GM18519 (cell line): ENCODE measurements around the gene IHH.

Source experiments
- ATAC-seq: cut with Tn5 transposase; IDR thresholded peaks from one replicate; pipeline ENCODE4 v1.9.1; 2021; ENCODE audit warnings: mild to moderate bottlenecking, moderate library complexity; ENCODE audit not compliant: unreplicated experiment, low FRiP score

Gene IHH

DNA sequence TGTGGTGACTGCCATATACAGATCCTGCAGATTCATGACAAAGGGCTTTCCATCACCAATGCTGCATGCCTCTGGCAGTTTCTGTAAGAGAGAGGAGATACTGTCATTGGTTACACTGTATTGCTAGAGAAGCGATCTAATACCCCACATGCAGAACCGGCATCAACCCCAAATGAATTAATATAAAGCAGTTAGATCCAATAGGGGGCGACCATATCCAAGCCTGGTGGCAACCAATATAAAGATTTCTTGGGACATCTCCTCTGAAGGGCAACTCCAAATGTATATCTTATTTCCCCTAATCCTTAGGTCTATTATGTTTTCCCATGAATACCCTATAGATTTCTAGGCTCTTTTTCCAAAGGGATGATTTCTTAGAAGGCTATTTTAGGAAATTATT is 17.4 kb upstream of the IHH start:
- ATAC-seq: no peak

DNA sequence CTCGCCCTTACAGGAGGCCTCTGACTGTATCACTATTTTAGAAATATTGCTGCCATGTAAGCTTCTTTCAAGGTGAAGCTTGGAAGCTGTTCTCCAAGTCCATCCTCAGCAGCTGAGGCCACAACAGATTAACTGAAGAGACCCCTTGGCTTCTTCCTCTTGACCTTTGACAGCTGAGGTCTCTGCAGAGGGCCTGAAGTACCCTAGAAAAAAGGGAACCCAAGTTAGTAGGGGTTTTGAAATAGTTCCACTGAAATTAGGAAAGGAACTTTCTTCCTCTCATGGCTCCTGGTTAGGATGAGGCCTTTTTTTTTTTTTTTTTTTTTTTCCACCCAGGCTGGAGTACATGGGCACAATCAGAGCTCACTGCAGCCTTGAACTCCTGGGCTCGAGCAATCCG is 15.5 kb upstream of the IHH start:
- no peak for ATAC-seq

DNA sequence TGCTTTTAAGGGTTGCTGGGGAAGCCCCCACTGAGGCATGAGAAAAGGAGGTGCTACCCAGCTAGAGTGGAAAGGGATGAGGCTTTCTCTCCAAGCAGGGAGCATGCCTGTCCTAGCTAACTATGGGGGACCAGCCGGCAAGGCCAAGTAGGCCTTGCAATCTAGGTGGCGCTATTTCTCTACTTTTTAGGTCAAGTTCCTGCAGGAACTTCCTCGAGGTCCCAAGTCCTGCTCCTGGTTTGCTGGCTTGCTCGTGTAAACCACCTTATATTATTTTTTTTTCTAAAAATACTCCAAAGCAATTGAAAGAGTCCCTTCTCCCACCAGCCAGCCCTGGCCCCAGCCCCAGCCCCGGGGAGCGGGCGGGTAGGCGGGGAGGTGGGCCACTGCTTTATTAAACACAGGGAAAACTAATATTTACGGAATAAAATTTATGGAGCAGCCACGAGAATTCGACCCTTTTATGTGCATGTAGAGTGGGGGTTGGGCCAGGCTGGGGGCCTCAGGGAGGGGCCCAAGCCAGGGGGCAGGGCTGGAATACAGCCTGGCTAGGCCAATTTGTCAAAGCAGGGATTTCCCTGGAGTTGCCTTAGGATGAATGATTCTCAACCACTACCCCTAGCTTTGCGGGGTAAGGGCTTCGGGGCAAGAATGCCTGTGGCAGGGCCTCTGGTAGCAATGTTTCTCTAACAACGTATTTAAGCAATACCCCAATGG is 12.8 kb upstream of the IHH start:
- ATAC-seq: no peak

DNA sequence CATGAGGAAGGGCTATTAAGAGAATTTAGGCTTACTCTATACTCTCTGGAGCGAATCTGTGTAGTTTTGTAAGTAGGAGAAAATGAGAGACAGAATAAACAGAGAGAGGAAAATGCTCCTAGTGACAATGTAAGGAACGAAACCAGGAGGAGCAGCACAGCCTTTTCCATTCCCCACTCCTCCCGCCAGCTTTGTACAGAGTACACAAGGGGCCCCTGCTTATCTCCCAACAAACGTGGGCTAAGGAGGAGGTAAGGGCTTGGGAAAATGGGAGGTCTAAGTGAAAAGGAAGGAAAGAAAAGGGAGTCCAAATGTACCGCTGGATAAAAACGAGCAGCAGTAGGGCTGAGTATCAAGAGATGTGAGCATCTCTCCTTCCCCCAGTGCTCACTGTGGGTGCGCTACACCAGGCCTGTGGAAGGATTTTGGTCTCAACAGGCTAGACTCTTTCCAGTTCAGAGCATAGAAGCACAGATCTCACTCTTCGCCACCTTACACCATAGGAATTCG is 12.1 kb upstream of the IHH start:
- no peak for ATAC-seq

DNA sequence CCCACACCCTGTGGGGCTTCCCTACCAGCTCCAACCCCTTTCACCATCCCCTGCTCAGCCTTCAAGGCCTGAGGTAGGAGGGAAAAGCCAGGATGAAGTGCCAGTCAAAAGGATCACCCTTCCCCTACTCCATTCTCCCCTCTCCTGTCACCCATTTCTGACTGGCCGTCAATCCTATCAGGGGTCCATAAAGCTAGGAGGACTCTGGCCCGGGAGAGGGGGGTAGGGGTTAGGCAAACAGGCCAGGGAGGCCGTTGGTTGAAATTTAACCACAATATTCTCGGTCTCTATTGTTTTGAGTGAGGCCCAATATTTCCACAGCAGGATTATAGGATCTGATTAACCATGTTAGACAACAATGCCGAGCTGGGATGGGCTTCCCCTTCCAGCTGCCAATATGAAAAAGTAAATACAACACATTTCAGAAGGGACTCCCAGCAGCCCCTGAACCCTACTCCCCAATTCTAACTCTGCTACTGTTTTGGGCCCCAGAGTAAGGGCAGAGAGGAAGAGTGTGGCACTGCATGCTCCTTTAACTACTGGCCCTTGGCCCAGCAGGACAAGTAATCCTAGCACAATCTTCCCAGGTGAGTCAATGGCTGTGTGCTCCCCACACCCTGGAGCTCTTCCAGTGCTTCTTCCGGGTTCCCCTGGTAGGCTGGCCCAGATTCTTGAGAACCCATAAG is 10.6 kb upstream of the IHH start:
- ATAC-seq: no peak

DNA sequence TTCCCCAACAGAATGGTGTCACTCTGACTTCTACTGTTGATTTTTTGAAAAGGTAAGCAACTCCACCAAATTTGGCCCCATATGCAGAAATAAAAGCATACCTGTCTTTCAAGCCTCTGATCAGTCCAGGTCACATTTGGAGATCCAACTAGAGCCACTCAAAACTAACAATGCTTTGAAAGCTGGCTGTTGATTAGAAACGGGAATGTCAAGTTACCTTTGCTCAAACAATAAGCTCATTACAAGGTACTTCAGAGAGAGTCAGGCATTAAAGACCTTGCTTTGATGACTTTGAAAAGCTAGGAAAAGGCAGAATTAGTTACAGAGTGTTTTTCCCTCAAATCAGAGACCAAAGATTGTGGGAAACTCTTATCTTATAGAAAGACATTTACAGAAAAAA is 4.8 kb upstream of the IHH start:
- ATAC-seq: no peak

DNA sequence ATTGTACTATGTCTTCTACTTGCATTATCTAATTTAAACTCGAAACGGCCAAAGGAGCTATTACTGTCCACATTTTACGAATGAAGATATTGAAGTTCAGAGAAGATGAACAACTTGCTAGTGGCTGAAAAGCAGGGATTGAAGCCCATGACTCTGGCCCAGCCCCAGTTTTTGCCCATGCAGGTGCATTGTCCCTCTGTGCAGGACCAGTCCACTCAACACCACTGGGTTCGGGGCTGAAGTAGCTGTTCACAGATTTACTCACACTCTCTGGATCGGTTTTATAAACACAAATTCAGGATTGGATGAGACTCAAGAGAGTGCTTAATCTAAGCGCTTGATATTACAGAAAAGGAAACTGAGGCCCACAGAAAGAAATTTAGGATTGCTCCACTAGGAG is 1.4 kb upstream of the IHH start:
- ATAC-seq: no peak

DNA sequence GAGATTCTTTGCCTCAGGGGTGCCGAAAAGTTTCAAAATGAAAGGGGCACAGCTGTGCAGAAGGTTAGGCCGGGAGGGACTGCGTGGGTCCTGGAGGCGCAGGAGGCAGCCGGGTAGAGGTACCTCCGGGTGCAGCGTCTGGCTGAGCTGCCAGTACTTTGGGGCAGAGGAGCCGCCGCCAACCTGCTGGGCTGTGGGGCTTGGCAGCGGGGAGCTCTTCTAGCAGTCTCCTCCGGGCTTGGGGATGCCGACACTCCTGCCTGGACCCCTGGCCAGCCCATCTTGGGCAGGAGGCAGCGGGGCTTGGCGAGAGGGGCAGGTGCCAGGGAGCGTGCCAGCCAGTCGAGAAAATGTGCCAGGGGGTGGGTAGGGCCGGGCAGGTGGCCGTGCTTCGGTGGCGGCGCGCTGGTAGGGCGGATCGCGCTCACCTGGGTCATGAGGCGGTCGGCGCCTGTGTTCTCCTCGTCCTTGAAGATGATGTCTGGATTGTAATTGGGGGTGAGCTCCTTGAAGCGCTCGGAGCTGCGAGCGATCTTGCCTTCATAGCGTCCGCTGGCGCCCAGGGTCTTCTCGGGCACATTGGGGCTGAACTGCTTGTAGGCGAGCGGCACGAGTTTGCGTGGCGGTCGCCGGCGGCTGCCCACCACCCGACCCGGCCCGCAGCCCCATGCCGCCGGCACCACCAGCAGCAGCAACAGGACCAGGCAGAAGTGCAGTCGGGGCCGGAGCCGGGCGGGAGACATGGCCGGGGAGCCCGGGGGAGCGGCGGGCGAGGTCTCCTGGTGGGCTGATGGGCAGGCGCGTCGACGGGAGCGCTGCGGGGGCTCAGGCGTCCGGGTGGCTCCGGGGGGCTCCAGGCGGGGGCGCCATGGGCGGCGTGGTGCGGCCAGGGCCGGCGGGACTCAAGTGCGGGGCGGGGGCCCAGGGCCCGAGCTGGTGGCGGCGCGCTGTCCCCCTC is 717 bp downstream of the IHH start:
- no peak for ATAC-seq

DNA sequence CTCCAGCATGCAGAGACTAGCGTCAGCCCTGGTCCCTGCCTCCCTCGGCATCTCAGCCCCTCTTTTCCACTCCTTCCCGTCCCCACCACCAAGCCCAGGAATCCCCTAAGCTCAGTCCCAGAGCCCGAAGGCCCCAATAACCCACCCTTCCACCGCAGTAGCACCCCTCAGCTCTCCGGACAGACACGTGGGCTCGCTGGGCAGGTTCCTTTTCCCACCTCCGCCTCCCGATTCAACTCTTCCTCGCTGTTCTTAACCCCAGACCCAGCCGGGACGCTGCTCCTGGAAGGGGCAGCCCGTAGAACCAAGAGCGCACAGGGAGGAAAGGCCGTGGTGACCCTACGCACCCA is 1.4 kb downstream of the IHH start:
- ATAC-seq: no peak

DNA sequence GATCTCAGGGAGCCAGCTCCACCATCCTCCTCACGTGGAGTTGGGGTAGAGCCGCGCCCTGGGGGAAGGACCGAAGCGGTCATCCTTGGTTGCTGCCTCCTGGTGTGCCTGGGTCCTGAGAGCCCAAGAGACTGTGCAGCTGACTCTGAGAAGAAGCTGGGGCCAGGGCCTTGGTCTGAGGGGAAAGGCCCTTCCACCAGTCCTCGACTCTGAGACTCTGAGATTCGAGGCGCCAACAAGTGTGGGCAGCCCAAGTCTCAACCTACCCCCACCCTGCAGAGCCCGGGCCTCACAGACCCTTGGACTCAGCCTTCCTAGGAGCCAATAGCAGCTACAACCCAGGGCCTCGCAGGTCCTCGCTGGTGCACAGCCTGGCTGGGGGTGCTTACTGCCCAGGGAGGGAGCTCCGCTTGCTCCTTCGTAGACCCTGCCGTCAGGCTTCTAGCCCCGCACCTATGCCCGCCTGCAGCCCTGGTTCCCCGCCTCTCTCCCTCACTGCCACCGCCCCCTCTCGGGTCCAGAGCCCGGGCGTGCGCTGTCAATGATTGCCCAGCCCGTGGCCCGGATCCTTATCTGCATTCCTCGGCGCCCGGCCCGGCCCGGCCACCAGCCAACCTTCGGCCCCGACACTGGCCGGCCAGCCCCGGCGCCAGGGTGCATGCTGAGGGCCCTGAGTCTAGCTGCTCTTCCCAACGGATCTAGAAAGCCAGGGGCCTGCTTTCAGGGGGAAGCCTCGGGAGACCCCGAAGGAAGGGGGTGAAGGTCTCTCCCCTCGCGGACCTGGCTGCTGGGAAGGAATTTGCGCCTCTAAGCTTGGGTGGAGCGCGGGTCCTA is 2.0 kb downstream of the IHH start:
- ATAC-seq: no peak

DNA sequence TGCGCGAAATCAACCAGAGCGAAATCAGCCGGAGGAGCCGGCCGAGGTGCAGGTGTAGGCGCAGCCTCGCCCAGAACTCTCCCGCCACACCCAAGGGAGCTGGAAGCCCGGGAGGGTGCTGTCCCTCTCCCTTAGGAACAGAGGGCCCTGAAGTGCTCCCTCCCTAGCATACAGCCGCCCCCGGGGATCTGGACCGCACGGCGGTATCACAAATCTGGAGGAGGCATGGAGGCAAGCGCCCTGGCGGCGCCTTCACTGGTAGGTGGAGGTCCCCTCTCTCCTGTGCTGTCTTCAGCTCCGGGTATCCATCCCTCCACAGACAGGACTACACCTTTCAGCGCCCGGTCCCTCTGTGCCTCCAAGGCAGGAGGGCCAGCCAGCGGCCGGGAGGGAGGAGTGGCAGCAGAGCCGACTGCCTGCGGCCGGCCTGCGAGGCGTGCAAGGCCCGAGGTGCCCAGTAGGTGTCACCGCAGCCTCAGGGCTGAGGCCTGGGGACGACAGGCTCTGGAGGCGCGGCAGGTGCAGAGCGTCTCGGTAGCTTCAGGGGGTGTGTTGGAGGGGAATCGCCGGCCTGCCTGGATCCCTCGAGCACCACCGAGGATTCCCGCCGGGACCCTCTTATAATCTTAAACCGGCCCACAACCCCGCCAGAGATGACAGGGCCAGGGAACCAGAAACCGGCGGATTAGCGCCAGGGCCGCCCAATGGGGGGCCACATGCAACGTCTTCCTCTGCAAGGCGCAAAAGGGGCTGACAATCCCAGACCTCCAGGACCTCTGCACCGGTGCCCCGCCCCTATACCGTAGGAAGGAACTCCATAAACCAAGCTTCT is 2.8 kb downstream of the IHH start:
- ATAC-seq: peak; percentile 67

DNA sequence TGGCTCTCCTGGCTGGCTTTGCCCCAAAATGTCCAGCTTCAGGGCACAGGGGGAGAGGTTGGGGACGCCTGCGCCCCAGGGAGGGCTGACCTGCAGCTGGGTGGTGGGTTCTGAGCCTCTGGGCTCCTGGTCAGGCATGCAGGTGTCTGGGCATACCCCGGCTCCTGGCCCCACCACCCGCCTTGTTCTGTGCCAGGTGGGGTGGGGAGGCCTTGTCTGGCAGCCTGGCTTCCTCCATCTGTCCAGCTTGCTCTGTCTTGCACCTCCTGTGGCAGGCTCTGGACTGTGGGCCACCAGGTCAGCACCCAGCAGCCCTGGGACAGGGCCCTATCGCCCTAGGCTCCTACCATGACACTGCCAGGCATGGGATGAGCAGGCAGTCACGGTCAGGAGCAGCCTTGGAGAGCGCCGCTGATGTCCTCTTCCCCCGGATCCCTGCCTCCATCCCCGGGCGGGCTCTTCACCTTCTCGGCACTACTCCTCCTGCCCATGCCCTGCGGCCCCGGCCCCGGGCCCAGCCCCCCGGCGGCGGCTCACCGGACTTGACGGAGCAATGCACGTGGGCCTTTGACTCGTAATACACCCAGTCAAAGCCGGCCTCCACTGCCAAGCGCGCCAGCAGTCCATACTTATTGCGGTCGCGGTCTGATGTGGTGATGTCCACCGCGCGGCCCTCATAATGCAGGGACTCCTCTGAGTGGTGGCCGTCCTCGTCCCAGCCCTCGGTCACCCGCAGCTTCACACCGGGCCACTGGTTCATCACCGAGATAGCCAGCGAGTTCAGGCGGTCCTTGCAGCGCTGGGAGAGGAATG is 3.6 kb downstream of the IHH start:
- no peak for ATAC-seq

DNA sequence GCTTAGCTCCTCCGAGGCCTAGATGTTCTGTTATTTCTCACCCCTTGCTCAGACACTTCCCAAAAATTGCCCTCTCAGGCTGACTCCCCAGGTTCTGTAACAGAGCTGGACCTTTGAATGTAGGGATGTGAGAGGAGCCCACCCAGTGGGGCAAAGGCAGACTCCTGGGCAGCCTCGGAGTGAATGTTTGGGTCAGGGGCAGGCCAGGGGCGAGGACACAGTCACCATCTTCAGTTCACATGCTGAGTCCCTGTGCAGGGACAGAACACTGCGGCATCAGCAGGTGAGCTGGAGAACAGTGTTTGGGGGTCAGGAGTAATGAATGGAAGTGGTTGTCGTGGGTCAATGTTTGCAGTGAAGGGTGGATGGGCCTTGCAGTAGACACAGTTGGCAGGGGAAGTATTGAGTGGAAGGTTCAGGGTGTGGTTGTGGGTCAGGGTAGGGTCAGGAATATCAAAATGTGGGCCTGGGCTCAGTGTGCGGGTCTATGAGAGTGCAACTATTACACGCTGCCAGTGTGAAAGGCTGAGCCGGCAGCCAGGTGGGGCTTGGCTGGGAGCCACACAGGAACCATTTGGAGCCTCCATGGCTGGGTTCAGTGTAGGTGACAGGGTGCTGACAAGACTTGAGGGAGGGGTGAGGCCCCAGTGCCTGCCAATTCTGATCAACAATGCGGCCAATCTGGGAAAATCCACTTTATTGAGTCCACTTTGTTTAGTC is 4.4 kb downstream of the IHH start:
- ATAC-seq: no peak

DNA sequence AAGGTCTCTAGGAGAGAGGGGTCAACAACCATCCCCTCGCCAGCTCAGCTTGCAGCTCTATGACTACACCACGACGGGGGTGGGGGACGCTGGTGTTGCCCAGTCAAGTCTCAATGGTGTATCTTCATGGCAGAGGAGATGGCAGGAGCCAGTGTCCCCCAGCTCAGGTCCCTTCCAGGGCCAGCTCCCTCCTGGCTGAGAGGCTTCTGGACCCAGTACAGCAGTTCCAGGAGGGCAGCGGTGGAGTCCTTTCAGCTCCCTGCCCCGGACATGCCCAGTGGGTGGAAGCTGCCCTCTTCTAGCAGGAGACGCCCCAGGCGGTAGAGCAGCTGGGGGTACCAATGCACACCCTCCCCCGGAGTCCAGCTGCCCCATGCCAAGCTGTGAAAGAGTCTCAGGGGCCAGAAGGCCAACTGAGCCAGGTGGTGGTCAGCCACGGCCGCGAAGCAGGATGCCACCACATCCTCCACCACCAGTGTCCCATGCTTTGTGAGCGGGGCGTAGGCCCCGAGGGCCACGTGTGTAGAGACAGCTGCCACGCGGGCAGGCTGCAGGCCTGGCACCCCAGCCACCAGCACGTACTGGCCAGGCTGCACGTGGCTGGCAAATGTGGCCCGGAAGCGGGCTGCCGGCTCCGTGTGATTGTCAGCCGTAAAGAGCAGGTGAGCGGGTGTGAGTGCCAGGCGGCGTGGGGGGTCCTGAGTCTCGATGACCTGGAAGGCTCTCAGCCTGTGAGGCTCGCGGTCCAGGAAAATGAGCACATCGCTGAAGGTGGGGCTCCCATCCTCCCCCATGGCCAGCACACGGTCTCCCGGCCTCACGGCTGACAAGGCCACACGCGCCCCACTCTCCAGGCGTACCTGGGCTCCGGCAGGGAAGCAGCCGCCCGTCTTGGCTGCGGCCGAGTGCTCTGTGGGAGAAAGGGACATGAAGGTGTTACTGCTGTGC is 5.5 kb downstream of the IHH start:
- no peak for ATAC-seq

DNA sequence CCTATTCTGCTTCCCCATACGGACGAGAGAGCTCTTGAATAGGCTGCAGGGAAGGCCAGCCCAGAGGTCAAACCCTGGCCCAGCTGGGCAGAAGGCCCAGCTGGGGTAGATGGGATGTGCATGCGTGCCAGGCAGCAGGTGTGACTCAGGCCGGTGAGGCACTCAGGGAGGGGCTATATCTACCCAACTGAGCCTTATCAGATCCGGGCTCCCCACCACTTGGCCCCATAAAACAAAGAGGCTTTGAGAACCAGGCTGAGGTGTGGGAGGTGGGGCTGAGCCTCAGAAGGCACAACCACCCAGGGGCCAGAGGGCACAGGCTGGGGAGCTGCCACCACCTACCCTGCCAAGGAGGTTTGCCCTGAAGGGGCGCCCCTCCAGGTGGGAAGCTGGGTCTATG is 11.4 kb downstream of the IHH start:
- no peak for ATAC-seq

DNA sequence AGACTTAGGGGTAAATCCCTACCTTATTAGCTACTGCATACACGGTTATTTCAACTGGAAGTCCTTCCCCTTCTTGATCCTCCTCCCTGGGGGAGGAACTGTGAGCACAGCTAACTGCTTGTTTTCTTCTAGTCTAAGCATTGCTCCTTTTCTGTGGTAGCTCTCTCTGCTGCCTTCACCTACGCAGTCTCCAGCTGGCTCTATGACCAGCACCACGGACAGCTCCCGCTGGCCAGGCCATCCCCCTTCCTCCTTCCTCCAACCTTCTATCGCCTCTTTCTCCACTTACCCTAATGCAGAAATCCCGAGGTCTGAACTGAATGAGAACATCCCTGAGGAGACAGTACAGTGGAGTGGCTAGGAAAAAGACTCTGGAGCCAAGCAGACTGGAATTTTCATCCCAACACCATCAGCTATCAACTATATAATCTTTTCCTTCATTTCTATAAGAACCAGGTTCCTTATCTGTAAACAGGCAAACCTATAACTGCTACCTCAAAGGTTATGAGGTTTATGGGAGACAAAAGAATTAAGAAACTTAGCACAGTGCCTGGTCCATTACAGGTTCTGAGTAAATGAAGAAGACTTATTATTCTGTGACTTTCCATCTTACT is 14.7 kb downstream of the IHH start:
- ATAC-seq: no peak
